GM10248 (cell line): ENCODE data around the gene SMNDC1.

Source experiments
- CTCF ChIA-PET: fragments of 300-600 bp; sonication (Branson Sonifier 250); formaldehyde crosslinking; extraction: SDS; loops from one replicate; lab custom pipeline; 2021; ENCODE audit warnings: antibody characterized with exemption; lab: Yijun Ruan, JAX
- POLR2A ChIA-PET: fragments of 350-650 bp; sonication (Branson Sonifier 250); formaldehyde crosslinking; extraction: SDS; loops from one replicate; lab custom pipeline; 2020; ENCODE audit warnings: antibody characterized with exemption; lab: Yijun Ruan, JAX
- DNase-seq: peaks from one replicate; pipeline ENCODE4 v3.0.0; 2012; ENCODE audit errors: extremely low spot score
- TF ChIP-seq, protein P1 (sequence below): IDR thresholded peaks from 2 replicates; pipeline ENCODE4 v1.5.1; 2012; ENCODE audit warnings: mild to moderate bottlenecking, low read depth; ENCODE audit errors: extremely low read depth, missing control alignments, control extremely low read depth

SMNDC1 gene

DNA sequence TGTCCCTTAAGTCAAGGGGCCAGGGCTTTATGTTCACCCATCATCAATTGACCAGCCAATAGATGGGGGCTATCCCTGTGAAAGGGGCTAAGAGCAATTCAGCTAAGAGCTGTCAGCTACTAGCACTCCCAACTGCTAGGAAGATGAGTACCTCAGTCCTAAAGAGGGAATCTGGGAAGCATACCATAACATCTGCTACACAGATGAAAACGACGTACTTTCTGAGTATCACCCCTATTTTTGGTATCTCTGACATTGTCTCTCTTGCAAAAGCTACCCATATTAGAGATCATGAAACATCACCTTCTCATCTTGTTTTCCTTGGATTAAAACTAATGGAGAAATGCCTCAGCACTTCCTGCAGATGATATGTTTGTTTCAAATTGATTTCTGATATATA is 7.5 kb upstream of the SMNDC1 start:
- POLR2A ChIA-PET = interaction anchor here (0.5 kb wide), 1 partner anchor 275 kb away, joined by 3 read pairs; no protein-coding TSS in a partner anchor
- TF ChIP-seq, protein P1, sequence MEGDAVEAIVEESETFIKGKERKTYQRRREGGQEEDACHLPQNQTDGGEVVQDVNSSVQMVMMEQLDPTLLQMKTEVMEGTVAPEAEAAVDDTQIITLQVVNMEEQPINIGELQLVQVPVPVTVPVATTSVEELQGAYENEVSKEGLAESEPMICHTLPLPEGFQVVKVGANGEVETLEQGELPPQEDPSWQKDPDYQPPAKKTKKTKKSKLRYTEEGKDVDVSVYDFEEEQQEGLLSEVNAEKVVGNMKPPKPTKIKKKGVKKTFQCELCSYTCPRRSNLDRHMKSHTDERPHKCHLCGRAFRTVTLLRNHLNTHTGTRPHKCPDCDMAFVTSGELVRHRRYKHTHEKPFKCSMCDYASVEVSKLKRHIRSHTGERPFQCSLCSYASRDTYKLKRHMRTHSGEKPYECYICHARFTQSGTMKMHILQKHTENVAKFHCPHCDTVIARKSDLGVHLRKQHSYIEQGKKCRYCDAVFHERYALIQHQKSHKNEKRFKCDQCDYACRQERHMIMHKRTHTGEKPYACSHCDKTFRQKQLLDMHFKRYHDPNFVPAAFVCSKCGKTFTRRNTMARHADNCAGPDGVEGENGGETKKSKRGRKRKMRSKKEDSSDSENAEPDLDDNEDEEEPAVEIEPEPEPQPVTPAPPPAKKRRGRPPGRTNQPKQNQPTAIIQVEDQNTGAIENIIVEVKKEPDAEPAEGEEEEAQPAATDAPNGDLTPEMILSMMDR = no peak
- DNase-seq = no peak
- CTCF ChIA-PET = interaction anchor here (0.8 to 1.5 kb wide), 12 partner anchors 9 to 286 kb away, joined by 3 to 7 read pairs (median 3); no protein-coding TSS in a partner anchor

GRCh38 chr10:110311357-110311949 is 6.7 kb upstream of the SMNDC1 start:
- ChIA-PET POLR2A (no interaction called here), CTCF (interaction anchor here (0.8 to 2.3 kb wide), 14 partner anchors 8 to 361 kb away, joined by 3 to 13 read pairs (median 4); no protein-coding TSS in a partner anchor)
- TF ChIP-seq, protein P1 = peak; percentile 60
- DNase-seq = peak; percentile 41

DNA sequence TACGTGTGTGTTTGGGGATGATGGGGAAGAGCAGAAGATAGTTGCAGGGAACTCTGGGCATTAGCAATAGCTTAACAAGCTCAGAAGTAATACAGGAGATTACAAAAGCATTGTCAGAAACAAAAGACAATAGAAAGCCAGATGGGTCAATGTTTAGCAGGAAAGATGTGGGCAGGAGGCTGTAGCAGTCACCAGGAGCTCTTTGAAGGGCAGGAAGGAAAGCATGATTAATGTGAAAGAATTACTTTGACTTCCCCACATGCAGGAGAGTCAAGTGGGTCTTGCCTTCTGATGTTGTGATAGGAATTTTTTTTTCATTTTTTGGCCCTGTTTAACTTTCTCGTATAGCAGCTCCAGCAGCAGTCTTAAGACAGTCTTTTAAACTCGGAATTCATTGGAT is 6.0 kb upstream of the SMNDC1 start:
- ChIA-PET CTCF (interaction anchor here (0.8 to 8.1 kb wide), 24 partner anchors 11 to 372 kb away, joined by 3 to 86 read pairs (median 4); no protein-coding TSS in a partner anchor), POLR2A (no interaction called here)
- no peak for DNase-seq
- TF ChIP-seq, protein P1 = no peak

DNA sequence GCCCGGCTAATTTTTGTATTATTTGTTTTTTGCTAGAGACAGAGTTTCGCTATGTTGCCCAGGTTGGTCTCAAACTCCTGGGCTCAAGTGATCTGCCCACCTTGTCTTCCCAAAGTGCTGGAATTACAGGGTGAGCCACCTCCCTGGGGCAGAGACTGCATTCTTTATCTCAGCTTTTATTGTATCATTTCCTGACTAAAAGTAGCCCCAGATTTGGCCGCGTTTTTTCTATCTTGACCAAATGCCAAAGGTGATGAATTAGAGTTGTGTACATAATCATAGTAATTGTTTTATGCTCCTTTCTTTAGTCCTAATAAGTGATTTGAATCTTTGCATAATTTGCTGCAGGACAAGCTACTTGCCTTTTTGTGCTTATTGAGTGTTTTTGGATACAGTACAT is 3.1 kb upstream of the SMNDC1 start:
- POLR2A ChIA-PET = no interaction called here
- DNase-seq = no peak
- TF ChIP-seq, protein P1 = no peak
- CTCF ChIA-PET = interaction anchor here (0.7 to 8.1 kb wide), 13 partner anchors 15 to 293 kb away, joined by 3 to 86 read pairs (median 4); no protein-coding TSS in a partner anchor

GRCh38 chr10:110306452-110306768 is 1.7 kb upstream of the SMNDC1 start:
- TF ChIP-seq, protein P1 = no peak
- CTCF ChIA-PET = interaction anchor here (0.9 to 8.1 kb wide), 30 partner anchors 10 to 1830 kb away, joined by 3 to 86 read pairs (median 4); no protein-coding TSS in a partner anchor
- DNase-seq = no peak
- POLR2A ChIA-PET = interaction anchor here (0.6 to 0.7 kb wide), 2 partner anchors 32 to 49 kb away, joined by 3 read pairs; no protein-coding TSS in a partner anchor

DNA sequence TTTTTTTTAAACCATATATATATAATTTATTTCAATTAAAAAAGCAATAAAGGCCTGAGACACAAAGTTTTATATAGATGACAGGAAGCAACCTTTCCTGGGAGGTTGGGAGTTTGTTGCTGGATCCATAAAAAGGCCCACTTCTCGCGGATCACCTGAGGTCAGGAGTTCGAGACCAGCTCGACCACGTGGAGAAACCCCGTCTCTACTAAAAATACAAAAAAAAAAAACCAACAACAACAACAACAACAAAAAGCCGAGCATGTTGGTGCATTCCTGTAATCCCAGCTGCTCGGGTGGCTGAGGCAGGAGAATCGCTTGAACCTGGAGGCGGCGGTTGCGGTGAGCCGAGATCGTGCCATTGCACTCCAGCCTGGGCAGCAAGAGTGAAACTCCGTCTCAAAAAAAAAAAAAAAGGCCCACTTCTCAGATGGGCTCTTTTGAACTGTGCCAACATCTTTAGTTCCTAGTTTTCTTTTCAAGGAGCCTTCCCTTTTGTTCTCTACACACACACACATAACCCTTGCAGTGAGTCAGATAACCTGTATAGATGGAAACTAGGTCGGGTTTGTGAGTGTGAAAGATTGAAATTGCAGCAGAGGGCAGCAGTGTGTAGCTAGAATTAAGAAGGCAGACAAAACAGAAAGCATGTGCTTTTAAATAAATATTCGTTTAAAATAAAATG is 1.2 kb upstream of the SMNDC1 start:
- ChIA-PET POLR2A (interaction anchor here (0.6 to 1.5 kb wide), 3 partner anchors 50 to 198 kb away, joined by 3 read pairs; no protein-coding TSS in a partner anchor), CTCF (interaction anchor here (0.9 to 8.1 kb wide), 37 partner anchors 10 to 1831 kb away, joined by 3 to 86 read pairs (median 5); no protein-coding TSS in a partner anchor)
- peak; percentile 58 for DNase-seq
- TF ChIP-seq, protein P1 = peak; percentile 53
